HG02642 (cell line): ENCODE data around the gene POM121L2.

Experiments
- ATAC-seq: cut with Tn5 transposase; IDR thresholded peaks from one replicate; pipeline ENCODE4 v1.9.1; 2021; ENCODE audit warnings: mild to moderate bottlenecking; ENCODE audit not compliant: unreplicated experiment, poor library complexity

Gene POM121L2

GRCh38 chr6:27295301-27296079 is 16.6 kb downstream of the POM121L2 start:
- no peak for ATAC-seq

GRCh38 chr6:27294409-27294808 is 17.7 kb downstream of the POM121L2 start:
- no peak for ATAC-seq

GRCh38 chr6:27293436-27294098 is 18.5 kb downstream of the POM121L2 start:
- ATAC-seq: no peak

GRCh38 chr6:27290850-27291208 is 21.2 kb downstream of the POM121L2 start:
- ATAC-seq: no peak

GRCh38 chr6:27290065-27290849 is 21.8 kb downstream of the POM121L2 start:
- ATAC-seq: no peak

GRCh38 chr6:27288136-27289044 is 23.7 kb downstream of the POM121L2 start:
- ATAC-seq: no peak

GRCh38 chr6:27287751-27288135 is 24.3 kb downstream of the POM121L2 start:
- no peak for ATAC-seq

- no peak for ATAC-seq
These were observed 25.9 kb downstream of the POM121L2 start for GRCh38 chr6:27286141-27286540.

GRCh38 chr6:27283279-27283678 is 28.8 kb downstream of the POM121L2 start:
- ATAC-seq: no peak

- no peak for ATAC-seq
These were observed 30.5 kb downstream of the POM121L2 start for GRCh38 chr6:27281569-27281968.

- ATAC-seq: no peak
These were observed 31.0 kb downstream of the POM121L2 start for GRCh38 chr6:27281105-27281539.

GRCh38 chr6:27280540-27281000 is 31.5 kb downstream of the POM121L2 start:
- no peak for ATAC-seq

- no peak for ATAC-seq
These were observed 32.0 kb downstream of the POM121L2 start for GRCh38 chr6:27280064-27280539.

GRCh38 chr6:27279513-27280063 is 32.5 kb downstream of the POM121L2 start:
- no peak for ATAC-seq

GRCh38 chr6:27275025-27275956 is 36.8 kb downstream of the POM121L2 start:
- no peak for ATAC-seq

- no peak for ATAC-seq
These were observed 38.3 kb downstream of the POM121L2 start for GRCh38 chr6:27273783-27274182.

GRCh38 chr6:27268803-27269202 is 43.3 kb downstream of the POM121L2 start:
- no peak for ATAC-seq

GRCh38 chr6:27267857-27268434 is 44.1 kb downstream of the POM121L2 start:
- no peak for ATAC-seq
